ENCODE data around the gene STX1B. TPM values are rescaled to one million over a fixed set of nuclear protein-coding genes. Genes with fewer than 3 reads are reported as not detected.

The STX1B gene
- polyA plus RNA-seq, 3 donors, result 1.7 TPM; not detected in 2

- H3K36me3 Mint-ChIP-seq, result no peaks in the 10 kb centered on the region
- peak overlapping the region; percentile 64 for H3K9ac ChIP-seq (ENCODE audit: insufficient read depth, low read length, poor library complexity, severe bottlenecking)
- peak overlapping the region; percentile 53 to 83 (median 58) for H3K4me3 ChIP-seq (replicated peaks in 1 of 3; ENCODE audit: low read depth in 2 of 3, low read length in 3 of 3)
- no peak for TF ChIP-seq CTCF (IDR thresholded peaks at IDR 0.05)
- H3K4me1 ChIP-seq (ENCODE audit: control insufficient read depth in 1 of 2, insufficient read depth in 2 of 2, low read length in 2 of 2), result peaks cover 24 to 32% of the 10 kb centered on the region in 2 donors
- H3K36me3 ChIP-seq (replicated peaks in 1 of 2; ENCODE audit: control insufficient read depth in 1 of 2, insufficient read depth in 2 of 2, low read length in 2 of 2), result no peaks in the 10 kb centered on the region
- DNase-seq, result peak; percentile 79 to 82 (median 80)
- peak overlapping the region; percentile 83 to 93 for H3K4me3 Mint-ChIP-seq
- peak overlapping the region; percentile 93 for H2AFZ ChIP-seq (ENCODE audit: insufficient read depth, low read depth, low read length, poor library complexity, severe bottlenecking)
- peaks cover 31% of the 10 kb centered on the region for H3K4me1 Mint-ChIP-seq
- H3K27ac Mint-ChIP-seq, result peak overlapping the region; percentile 82 to 94 (median 89)
- H3K9me3 Mint-ChIP-seq, result no peaks in the 10 kb centered on the region
- H3K27me3 Mint-ChIP-seq (ENCODE audit: low read depth in 3 of 3), result peaks cover 1 to 16% (median 4%) of the 10 kb centered on the region in 3 donors
- H3K27ac ChIP-seq (ENCODE audit: low read depth in 1 of 2, low read length in 2 of 2), result peak overlapping the region; percentile 67 to 87
- peaks cover 0 to 3% of the 10 kb centered on the region in 2 donors for H3K27me3 ChIP-seq (ENCODE audit: control insufficient read depth in 2 of 2, insufficient read depth in 2 of 2, low read length in 2 of 2)
- H4K20me1 ChIP-seq (ENCODE audit: insufficient read depth, low read length), result no peaks in the 10 kb centered on the region
- H3K4me2 ChIP-seq (replicated peaks; ENCODE audit: extremely low read depth, low read length, poor library complexity, severe bottlenecking), result peak overlapping the region; percentile 83
- H3K9me3 ChIP-seq (replicated peaks in 1 of 2; ENCODE audit: control insufficient read depth in 1 of 2, insufficient read depth in 1 of 2, low read length in 2 of 2), result no peaks in the 10 kb centered on the region
- no peaks in the 10 kb centered on the region for H3K79me2 ChIP-seq (ENCODE audit: insufficient read depth, low read length)
- WGBS (ENCODE audit: insufficient coverage), result 3% methylated on average over 51 of the region's 60 CpGs
- intact Hi-C loops (cut with micrococcal nuclease), result loop anchor here (5.0 to 10.0 kb wide), 3 partner anchors 35 to 185 kb away; partner anchors contain the start of gene STX4 (in 1 of the 2)
Measured at GRCh38 chr16:30996985-30997724, 13.3 kb downstream of the STX1B start.

- Mint-ChIP-seq H3K9me3 (no peaks in the 10 kb centered on the region), H3K27me3 (ENCODE audit: low read depth in 3 of 3) (peaks cover 1 to 14% (median 4%) of the 10 kb centered on the region in 3 donors), H3K27ac (peak overlapping the region; percentile 82 to 94 (median 89)), H3K4me3 (peak overlapping the region; percentile 83 to 93), H3K36me3 (no peaks in the 10 kb centered on the region), H3K4me1 (peaks cover 31% of the 10 kb centered on the region)
- H2AFZ ChIP-seq (ENCODE audit: insufficient read depth, low read depth, low read length, poor library complexity, severe bottlenecking), result peak overlapping the region; percentile 93
- no peak for DNase-seq
- H3K4me1 ChIP-seq (ENCODE audit: control insufficient read depth in 1 of 2, insufficient read depth in 2 of 2, low read length in 2 of 2), result peaks cover 24 to 32% of the 10 kb centered on the region in 2 donors
- intact Hi-C loops (cut with micrococcal nuclease), result loop anchor here (5.0 to 10.0 kb wide), 3 partner anchors 36 to 184 kb away; partner anchors contain the start of gene STX4 (in 1 of the 2)
- H3K4me2 ChIP-seq (replicated peaks; ENCODE audit: extremely low read depth, low read length, poor library complexity, severe bottlenecking), result peak overlapping the region; percentile 83
- H3K27ac ChIP-seq (ENCODE audit: low read depth in 1 of 2, low read length in 2 of 2), result peak overlapping the region; percentile 67 to 87
- peak overlapping the region; percentile 53 to 83 (median 54) for H3K4me3 ChIP-seq (replicated peaks in 1 of 3; ENCODE audit: low read depth in 2 of 3, low read length in 3 of 3)
- no peaks in the 10 kb centered on the region for H3K79me2 ChIP-seq (ENCODE audit: insufficient read depth, low read length)
- no peak for TF ChIP-seq CTCF (IDR thresholded peaks at IDR 0.05)
- H3K27me3 ChIP-seq (ENCODE audit: control insufficient read depth in 2 of 2, insufficient read depth in 2 of 2, low read length in 2 of 2), result peaks cover 0 to 3% of the 10 kb centered on the region in 2 donors
- H3K36me3 ChIP-seq (replicated peaks in 1 of 2; ENCODE audit: control insufficient read depth in 1 of 2, insufficient read depth in 2 of 2, low read length in 2 of 2), result no peaks in the 10 kb centered on the region
- H4K20me1 ChIP-seq (ENCODE audit: insufficient read depth, low read length), result no peaks in the 10 kb centered on the region
- WGBS (ENCODE audit: insufficient coverage), result 33% methylated on average over 20 of the region's 23 CpGs
- H3K9ac ChIP-seq (ENCODE audit: insufficient read depth, low read length, poor library complexity, severe bottlenecking), result peak overlapping the region; percentile 64
- H3K9me3 ChIP-seq (replicated peaks in 1 of 2; ENCODE audit: control insufficient read depth in 1 of 2, insufficient read depth in 1 of 2, low read length in 2 of 2), result no peaks in the 10 kb centered on the region
Measured at GRCh38 chr16:30996324-30996984, 14.0 kb downstream of the STX1B start.

All from CD14-positive monocyte (primary cell).